ENCODE data around the gene S100A16.
A peak's percentile ranks its signal among the peaks of the same experiment; 100 is the strongest.

S100A16 gene, protein sequence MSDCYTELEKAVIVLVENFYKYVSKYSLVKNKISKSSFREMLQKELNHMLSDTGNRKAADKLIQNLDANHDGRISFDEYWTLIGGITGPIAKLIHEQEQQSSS

GRCh38 chr1:153612755-153613331 lies at the start of gene S100A16:
Gene S100A16, minus strand, starts transcription at chr1:153613137. Its CDS starts 4,986 bp downstream, at chr1:153608151.
- DNase-seq (ENCODE audit: low spot score), result no peak
- TF ChIP-seq, protein P1, sequence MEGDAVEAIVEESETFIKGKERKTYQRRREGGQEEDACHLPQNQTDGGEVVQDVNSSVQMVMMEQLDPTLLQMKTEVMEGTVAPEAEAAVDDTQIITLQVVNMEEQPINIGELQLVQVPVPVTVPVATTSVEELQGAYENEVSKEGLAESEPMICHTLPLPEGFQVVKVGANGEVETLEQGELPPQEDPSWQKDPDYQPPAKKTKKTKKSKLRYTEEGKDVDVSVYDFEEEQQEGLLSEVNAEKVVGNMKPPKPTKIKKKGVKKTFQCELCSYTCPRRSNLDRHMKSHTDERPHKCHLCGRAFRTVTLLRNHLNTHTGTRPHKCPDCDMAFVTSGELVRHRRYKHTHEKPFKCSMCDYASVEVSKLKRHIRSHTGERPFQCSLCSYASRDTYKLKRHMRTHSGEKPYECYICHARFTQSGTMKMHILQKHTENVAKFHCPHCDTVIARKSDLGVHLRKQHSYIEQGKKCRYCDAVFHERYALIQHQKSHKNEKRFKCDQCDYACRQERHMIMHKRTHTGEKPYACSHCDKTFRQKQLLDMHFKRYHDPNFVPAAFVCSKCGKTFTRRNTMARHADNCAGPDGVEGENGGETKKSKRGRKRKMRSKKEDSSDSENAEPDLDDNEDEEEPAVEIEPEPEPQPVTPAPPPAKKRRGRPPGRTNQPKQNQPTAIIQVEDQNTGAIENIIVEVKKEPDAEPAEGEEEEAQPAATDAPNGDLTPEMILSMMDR (IDR thresholded peaks at IDR 0.05; ENCODE audit: extremely low read depth, missing control alignments), result no peak

- DNase-seq (ENCODE audit: low spot score), result no peak
- TF ChIP-seq, protein P1 (IDR thresholded peaks at IDR 0.05; ENCODE audit: extremely low read depth, missing control alignments), result no peak
These were observed 49.3 kb upstream of the S100A16 start for GRCh38 chr1:153662269-153662668.

DNA sequence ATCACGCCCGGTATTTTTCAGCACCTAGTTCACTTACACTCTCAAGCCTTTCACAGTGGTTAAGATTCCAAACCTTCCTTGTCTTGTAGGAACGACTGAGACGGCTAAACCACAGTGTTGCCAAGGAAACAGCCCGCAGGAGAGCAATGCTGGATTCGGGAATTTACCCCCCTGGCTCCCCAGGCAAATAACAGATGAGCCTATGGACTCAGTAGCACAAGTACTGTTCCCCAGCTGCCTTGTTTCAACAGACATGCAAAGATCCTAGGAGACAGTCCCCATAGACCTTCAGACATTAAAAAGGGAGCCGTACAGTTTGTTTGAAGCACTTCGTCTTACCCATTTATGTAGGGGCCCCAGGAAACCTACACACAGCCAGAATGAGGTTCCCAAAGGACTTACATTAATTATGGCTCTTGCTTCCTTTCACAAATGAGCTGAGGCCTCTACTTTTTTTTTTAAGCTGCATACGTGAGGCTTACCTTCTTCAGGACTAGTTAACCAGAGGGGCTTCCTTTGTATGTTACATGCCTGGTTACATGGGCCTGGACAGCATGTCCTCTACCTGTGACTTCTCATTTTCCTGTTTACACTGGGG lies 48.3 kb upstream of the S100A16 start:
- DNase-seq (ENCODE audit: low spot score), result no peak
- TF ChIP-seq, protein P1 (IDR thresholded peaks at IDR 0.05; ENCODE audit: extremely low read depth, missing control alignments), result no peak

- TF ChIP-seq, protein P1 (IDR thresholded peaks at IDR 0.05; ENCODE audit: extremely low read depth, missing control alignments), result no peak
- no peak for DNase-seq (ENCODE audit: low spot score)
These were observed 46.7 kb upstream of the S100A16 start for GRCh38 chr1:153659656-153660055.

DNA sequence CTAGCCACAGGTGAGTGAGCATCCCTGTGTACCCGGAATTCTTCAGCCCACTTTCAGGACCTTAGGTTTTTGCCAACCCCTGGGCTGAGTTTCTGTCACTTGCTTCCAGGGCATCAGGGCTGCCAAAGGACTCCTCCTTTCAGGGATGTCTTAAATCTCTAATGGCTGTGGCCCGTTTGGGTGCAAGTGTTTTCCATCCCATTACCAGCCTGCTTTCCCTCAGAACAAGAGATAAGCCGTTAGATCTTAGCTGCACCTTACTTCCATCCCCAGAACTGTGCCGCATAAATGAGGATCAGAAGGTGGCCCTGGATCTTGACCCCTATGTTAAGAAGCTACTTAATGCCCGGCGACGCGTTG lies 46.2 kb upstream of the S100A16 start:
- DNase-seq (ENCODE audit: low spot score), result no peak
- TF ChIP-seq, protein P1 (IDR thresholded peaks at IDR 0.05; ENCODE audit: extremely low read depth, missing control alignments), result no peak

- TF ChIP-seq, protein P1 (IDR thresholded peaks at IDR 0.05; ENCODE audit: extremely low read depth, missing control alignments), result no peak
- peak; percentile 89 for DNase-seq (ENCODE audit: low spot score)
These were observed 45.6 kb upstream of the S100A16 start, which contains the start of gene SNAPIN for GRCh38 chr1:153658400-153659174. Gene SNAPIN, plus strand, starts transcription at chr1:153658703. Its CDS starts 41 bp downstream, at chr1:153658744.

DNA sequence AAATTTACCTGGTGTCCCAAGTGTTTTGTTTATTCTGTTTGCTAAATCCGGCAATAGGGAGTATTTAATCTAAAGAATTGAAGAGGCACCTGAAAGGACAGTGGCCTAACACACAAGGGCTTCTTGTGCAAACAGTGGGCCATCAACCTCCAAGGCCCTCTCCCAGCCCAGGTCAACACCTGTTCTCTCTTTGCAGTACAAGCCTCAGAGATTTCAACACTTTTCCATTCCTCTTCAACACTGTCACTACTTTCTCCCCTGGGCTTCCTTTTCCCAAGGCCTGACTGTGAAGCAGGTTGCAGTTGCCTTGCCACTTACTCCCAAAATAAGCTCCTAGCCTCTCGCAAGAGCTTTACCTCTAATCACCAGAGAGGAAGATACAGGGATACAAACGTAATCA lies 42.4 kb upstream of the S100A16 start:
- TF ChIP-seq, protein P1 (IDR thresholded peaks at IDR 0.05; ENCODE audit: extremely low read depth, missing control alignments), result no peak
- no peak for DNase-seq (ENCODE audit: low spot score)
